Measurements from ENCODE around the gene CR2. TPM values are rescaled to one million over a fixed set of nuclear protein-coding genes. Genes with fewer than 3 reads are reported as not detected.
"Not testable (repeated sequence)": the region's sequence is repeated elsewhere in the genome, so short reads cannot be mapped to it uniquely, and the experiment has no call there.

Gene CR2
- total RNA-seq, 1 experiment from 2014 or later, result 1.8 TPM

- no peaks in the 10 kb centered on the region for H3K79me2 ChIP-seq (ENCODE audit: insufficient read depth, low read length)
- H3K4ac ChIP-seq (ENCODE audit: low read depth, low read length), result no peak overlapping the region
- H4K91ac ChIP-seq (ENCODE audit: insufficient read length, low read depth, low read length), result no peak overlapping the region
- no peak overlapping the region for H3K56ac ChIP-seq (ENCODE audit: insufficient read length, low read depth, low read length)
- H3K4me2 ChIP-seq (ENCODE audit: insufficient read depth, insufficient read length, low read length), result no peak overlapping the region
- H2BK120ac ChIP-seq (ENCODE audit: low read depth, low read length, poor library complexity, severe bottlenecking), result no peak overlapping the region
- H2BK12ac ChIP-seq (ENCODE audit: insufficient read length, low read depth, low read length), result no peak overlapping the region
- no peak overlapping the region for H2AK5ac ChIP-seq (ENCODE audit: insufficient read length, low read length)
- no peak overlapping the region for H2BK15ac ChIP-seq (ENCODE audit: low read depth, low read length)
- H2BK20ac ChIP-seq (ENCODE audit: low read depth, low read length, poor library complexity, severe bottlenecking), result no peak overlapping the region
- H3K4me3 Mint-ChIP-seq, result no peak overlapping the region
- H3K27me3 Mint-ChIP-seq (ENCODE audit: low read depth), result peaks cover 7% of the 10 kb centered on the region
- H3T11ph ChIP-seq (ENCODE audit: low read length), result no peak overlapping the region
- H3K14ac ChIP-seq (ENCODE audit: insufficient read depth, low read length), result no peak overlapping the region
- no peaks in the 10 kb centered on the region for H3K27me3 ChIP-seq (ENCODE audit: insufficient read depth, low read length)
- no peaks in the 10 kb centered on the region for H3K36me3 Mint-ChIP-seq (ENCODE audit: insufficient read depth in 1 of 3, low read depth in 3 of 3)
- H4K5ac ChIP-seq (ENCODE audit: insufficient read length, low read depth, low read length), result no peak overlapping the region
- no peak overlapping the region for H3K27ac Mint-ChIP-seq
- H2BK5ac ChIP-seq (ENCODE audit: insufficient read length, low read length), result no peak overlapping the region
- H3K23ac ChIP-seq (ENCODE audit: insufficient read length, low read depth, low read length), result no peak overlapping the region
- H2AFZ ChIP-seq (ENCODE audit: low read length), result no peak overlapping the region
- no peak overlapping the region for H3K9ac ChIP-seq (ENCODE audit: extremely low read depth, insufficient read length, low read length)
- H3K79me1 ChIP-seq (ENCODE audit: insufficient read depth, low read depth, low read length, poor library complexity, severe bottlenecking), result no peaks in the 10 kb centered on the region
- H3K4me1 Mint-ChIP-seq, result no peaks in the 10 kb centered on the region
- no peak overlapping the region for H3K18ac ChIP-seq (ENCODE audit: insufficient read length, low read depth, low read length)
- H3K27ac ChIP-seq (ENCODE audit: insufficient read length, low read depth, low read length), result no peak overlapping the region
- TF ChIP-seq, protein P1, sequence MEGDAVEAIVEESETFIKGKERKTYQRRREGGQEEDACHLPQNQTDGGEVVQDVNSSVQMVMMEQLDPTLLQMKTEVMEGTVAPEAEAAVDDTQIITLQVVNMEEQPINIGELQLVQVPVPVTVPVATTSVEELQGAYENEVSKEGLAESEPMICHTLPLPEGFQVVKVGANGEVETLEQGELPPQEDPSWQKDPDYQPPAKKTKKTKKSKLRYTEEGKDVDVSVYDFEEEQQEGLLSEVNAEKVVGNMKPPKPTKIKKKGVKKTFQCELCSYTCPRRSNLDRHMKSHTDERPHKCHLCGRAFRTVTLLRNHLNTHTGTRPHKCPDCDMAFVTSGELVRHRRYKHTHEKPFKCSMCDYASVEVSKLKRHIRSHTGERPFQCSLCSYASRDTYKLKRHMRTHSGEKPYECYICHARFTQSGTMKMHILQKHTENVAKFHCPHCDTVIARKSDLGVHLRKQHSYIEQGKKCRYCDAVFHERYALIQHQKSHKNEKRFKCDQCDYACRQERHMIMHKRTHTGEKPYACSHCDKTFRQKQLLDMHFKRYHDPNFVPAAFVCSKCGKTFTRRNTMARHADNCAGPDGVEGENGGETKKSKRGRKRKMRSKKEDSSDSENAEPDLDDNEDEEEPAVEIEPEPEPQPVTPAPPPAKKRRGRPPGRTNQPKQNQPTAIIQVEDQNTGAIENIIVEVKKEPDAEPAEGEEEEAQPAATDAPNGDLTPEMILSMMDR (conservative IDR thresholded peaks at IDR 0.05), result no peak
- no peaks in the 10 kb centered on the region for H3K9me3 ChIP-seq (ENCODE audit: control insufficient read depth, low read depth, low read length)
- peaks cover under 1% of the 10 kb centered on the region in 2 experiments; a peak in 2 of 5 replicates for H3K9me3 Mint-ChIP-seq
- no peak overlapping the region for H4K8ac ChIP-seq (replicated peaks; ENCODE audit: insufficient read length, low read depth, low read length)
- no CpG with 5 or more reads among the region's 3 CpGs for WGBS (ENCODE audit: extremely low coverage, insufficient read length, low lambda C conversion rate)
- DNase-seq, result no peak
- no peaks in the 10 kb centered on the region for H4K20me1 ChIP-seq (ENCODE audit: control insufficient read depth, insufficient read depth, insufficient read length)
- H3K4me1 ChIP-seq (ENCODE audit: insufficient read depth, low read length), result no peaks in the 10 kb centered on the region
- H3K23me2 ChIP-seq (ENCODE audit: insufficient read length, low read depth, low read length, poor library complexity, severe bottlenecking), result no peaks in the 10 kb centered on the region
Measured at GRCh38 chr1:207433435-207433834, 20.7 kb upstream of the CR2 start.

DNA sequence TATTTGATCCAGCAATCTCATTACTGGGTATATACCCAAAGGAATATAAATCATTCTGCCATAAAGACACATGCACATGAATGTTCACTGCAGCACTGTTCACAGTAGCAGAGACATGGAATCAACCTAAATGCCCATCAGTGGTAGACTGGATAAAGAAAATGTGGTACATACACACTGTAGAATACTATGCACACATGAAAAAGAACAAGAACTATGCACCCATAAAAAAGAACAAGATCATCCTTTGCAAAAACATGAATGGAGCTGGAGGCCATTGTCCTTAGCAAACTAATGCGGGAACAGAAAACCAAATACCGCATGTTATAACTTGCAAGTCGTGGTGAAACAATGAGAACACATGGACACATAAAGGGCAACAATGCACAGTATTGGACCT lies 17.4 kb upstream of the CR2 start:
- not testable (repeated sequence) for H3T11ph ChIP-seq (ENCODE audit: low read length); H2BK5ac ChIP-seq (ENCODE audit: insufficient read length, low read length); H4K20me1 ChIP-seq (ENCODE audit: control insufficient read depth, insufficient read depth, insufficient read length); H3K27me3 Mint-ChIP-seq (ENCODE audit: low read depth); H3K23ac ChIP-seq (ENCODE audit: insufficient read length, low read depth, low read length); H3K79me2 ChIP-seq (ENCODE audit: insufficient read depth, low read length); H2BK120ac ChIP-seq (ENCODE audit: low read depth, low read length, poor library complexity, severe bottlenecking); H3K9me3 ChIP-seq (ENCODE audit: control insufficient read depth, low read depth, low read length); DNase-seq; H2BK20ac ChIP-seq (ENCODE audit: low read depth, low read length, poor library complexity, severe bottlenecking); H3K4me2 ChIP-seq (ENCODE audit: insufficient read depth, insufficient read length, low read length); H3K27ac Mint-ChIP-seq; H3K56ac ChIP-seq (ENCODE audit: insufficient read length, low read depth, low read length); H2BK12ac ChIP-seq (ENCODE audit: insufficient read length, low read depth, low read length); H3K9me3 Mint-ChIP-seq; H3K18ac ChIP-seq (ENCODE audit: insufficient read length, low read depth, low read length); H2AFZ ChIP-seq (ENCODE audit: low read length); H4K91ac ChIP-seq (ENCODE audit: insufficient read length, low read depth, low read length); H3K27me3 ChIP-seq (ENCODE audit: insufficient read depth, low read length); H2AK5ac ChIP-seq (ENCODE audit: insufficient read length, low read length); H3K79me1 ChIP-seq (ENCODE audit: insufficient read depth, low read depth, low read length, poor library complexity, severe bottlenecking); H3K14ac ChIP-seq (ENCODE audit: insufficient read depth, low read length); H2BK15ac ChIP-seq (ENCODE audit: low read depth, low read length); H3K4ac ChIP-seq (ENCODE audit: low read depth, low read length); H4K5ac ChIP-seq (ENCODE audit: insufficient read length, low read depth, low read length); H3K9ac ChIP-seq (ENCODE audit: extremely low read depth, insufficient read length, low read length); H4K8ac ChIP-seq (replicated peaks; ENCODE audit: insufficient read length, low read depth, low read length); H3K4me3 Mint-ChIP-seq; H3K23me2 ChIP-seq (ENCODE audit: insufficient read length, low read depth, low read length, poor library complexity, severe bottlenecking); H3K4me1 Mint-ChIP-seq; H3K4me1 ChIP-seq (ENCODE audit: insufficient read depth, low read length); H3K27ac ChIP-seq (ENCODE audit: insufficient read length, low read depth, low read length); H3K36me3 Mint-ChIP-seq (ENCODE audit: insufficient read depth in 1 of 3, low read depth in 3 of 3)
- WGBS (ENCODE audit: extremely low coverage, insufficient read length, low lambda C conversion rate), result no CpG with 5 or more reads among the region's 3 CpGs

Data from H9 (cell line).